Activated CD8-positive, alpha-beta T cell treated with anti-CD3 and anti-CD28 coated beads, Interleukin-2, amount 10 ng/mL, durations not matched to agents 7 days and 5 days (primary cell): ENCODE measurements around the gene HPCAL4. TPM values are rescaled to one million over a fixed set of nuclear protein-coding genes. Genes with fewer than 3 reads are reported as not detected.

Experiments
- ATAC-seq: fragments of 150-1000 bp; cut with Tn5 transposase; one replicate; pipeline ENCODE4 v1.10.0; 2021; ENCODE audit warnings: moderate library complexity
- CTCF ChIA-PET: fragments of 350-600 bp; sonication (Branson Sonifier 250); formaldehyde crosslinking; loops from one replicate; lab custom pipeline; 2021; ENCODE audit warnings: antibody characterized with exemption; lab: Charles Lee
- POLR2A ChIA-PET: fragments of 350-600 bp; sonication (Branson Sonifier 250); formaldehyde crosslinking; loops from one replicate; lab custom pipeline; 2021; ENCODE audit warnings: antibody characterized with exemption; lab: Charles Lee
- DNase-seq: peaks from one replicate; pipeline ENCODE4 v3.0.0-alpha.2; 2020
- H3K27ac Mint-ChIP-seq: one replicate; pipeline ENCODE4 v1.8.0; 2021; ENCODE audit warnings: mild to moderate bottlenecking, mixed read lengths
- H3K27me3 Mint-ChIP-seq: one replicate; pipeline ENCODE4 v1.8.0; 2021; ENCODE audit warnings: low read depth, mixed read lengths
- H3K36me3 Mint-ChIP-seq: one replicate; pipeline ENCODE4 v1.8.0; 2021; ENCODE audit warnings: low read depth, mixed read lengths
- H3K4me1 Mint-ChIP-seq: one replicate; pipeline ENCODE4 v1.8.0; 2021; ENCODE audit warnings: low read depth, mixed read lengths
- H3K4me3 Mint-ChIP-seq: one replicate; pipeline ENCODE4 v1.8.0; 2021; ENCODE audit warnings: mild to moderate bottlenecking, mixed read lengths
- H3K9me3 Mint-ChIP-seq: one replicate; pipeline ENCODE4 v1.8.0; 2022; ENCODE audit warnings: mixed read lengths; ENCODE audit not compliant: insufficient read depth
- total RNA-seq, 2 experiments: library from RNA; stranded (reverse); gene quantifications; one replicate each; pipeline ENCODE4 v1.2.3, GENCODE V29; 2021

The HPCAL4 gene
- total RNA-seq, 2 experiments from 2014 or later = 0.47 to 0.55 TPM

- Mint-ChIP-seq H3K4me3 (no peak overlapping the region), H3K36me3 (no peaks in the 10 kb centered on the region), H3K27me3 (peaks cover 22% of the 10 kb centered on the region), H3K4me1 (peaks cover 12% of the 10 kb centered on the region), H3K27ac (no peak overlapping the region), H3K9me3 (no peaks in the 10 kb centered on the region)
- ChIA-PET POLR2A (no interaction called here), CTCF (no interaction called here)
- ATAC-seq = no peak
- no peak for DNase-seq
Observed at GRCh38 chr1:39676948-39677548, 14.2 kb downstream of the HPCAL4 start.

GRCh38 chr1:39675220-39675619 lies 16.0 kb downstream of the HPCAL4 start:
- peaks cover 29% of the 10 kb centered on the region for H3K27me3 Mint-ChIP-seq
- ChIA-PET CTCF (interaction anchor here (11.7 kb wide), 1 partner anchor 19 kb away, joined by 230 read pairs; no protein-coding TSS in a partner anchor), POLR2A (interaction anchor here (0.6 kb wide), 1 partner anchor 100 kb away, joined by 3 read pairs; no protein-coding TSS in a partner anchor)
- H3K27ac Mint-ChIP-seq = no peak overlapping the region
- no peak for DNase-seq
- no peak for ATAC-seq
- H3K9me3 Mint-ChIP-seq = no peaks in the 10 kb centered on the region
- no peaks in the 10 kb centered on the region for H3K36me3 Mint-ChIP-seq
- peaks cover 7% of the 10 kb centered on the region for H3K4me1 Mint-ChIP-seq
- H3K4me3 Mint-ChIP-seq = no peak overlapping the region

GRCh38 chr1:39673215-39673614 lies 18.0 kb downstream of the HPCAL4 start:
- no peak overlapping the region for H3K4me3 Mint-ChIP-seq
- H3K27me3 Mint-ChIP-seq = peaks cover 33% of the 10 kb centered on the region
- H3K27ac Mint-ChIP-seq = no peak overlapping the region
- ChIA-PET POLR2A (interaction anchor here (0.9 to 1.2 kb wide), 2 partner anchors 9 to 45 kb away, joined by 3 read pairs; no protein-coding TSS in a partner anchor), CTCF (interaction anchor here (1.0 to 11.7 kb wide), 11 partner anchors 7 to 127 kb away, joined by 3 to 230 read pairs (median 7); partner anchors contain the start of gene PPIE)
- H3K9me3 Mint-ChIP-seq = no peaks in the 10 kb centered on the region
- no peaks in the 10 kb centered on the region for H3K36me3 Mint-ChIP-seq
- ATAC-seq (no peak), DNase-seq (no peak)
- H3K4me1 Mint-ChIP-seq = peaks cover 7% of the 10 kb centered on the region

GRCh38 chr1:39672551-39672947 lies 18.7 kb downstream of the HPCAL4 start:
- ATAC-seq = peak; percentile 23
- POLR2A ChIA-PET = interaction anchor here (1.4 kb wide), 1 partner anchor 16 kb away, joined by 3 read pairs; no protein-coding TSS in a partner anchor
- Mint-ChIP-seq H3K27ac (no peak overlapping the region), H3K4me1 (peaks cover 11% of the 10 kb centered on the region), H3K4me3 (peak overlapping the region; percentile 34), H3K36me3 (no peaks in the 10 kb centered on the region), H3K27me3 (peaks cover 33% of the 10 kb centered on the region), H3K9me3 (no peaks in the 10 kb centered on the region)
- DNase-seq = peak; percentile 35
- CTCF ChIA-PET = interaction anchor here (0.6 to 11.7 kb wide), 11 partner anchors 8 to 67 kb away, joined by 3 to 230 read pairs (median 7); partner anchors contain the start of gene PPIE

- peak; percentile 39 for DNase-seq
- Mint-ChIP-seq H3K4me3 (peak within 1 kb of the TSS; percentile 34), H3K36me3 (no peaks in the 10 kb centered on the region), H3K27ac (no peak within 1 kb of the TSS), H3K4me1 (peaks cover 16% of the 10 kb centered on the region), H3K9me3 (no peaks in the 10 kb centered on the region), H3K27me3 (peaks cover 33% of the 10 kb centered on the region)
- CTCF ChIA-PET = interaction anchor here (0.6 to 11.7 kb wide), 10 partner anchors 9 to 66 kb away, joined by 3 to 230 read pairs (median 8); partner anchors contain the start of gene PPIE
- ATAC-seq = peak; percentile 71
- POLR2A ChIA-PET = interaction anchor here (1.4 kb wide), 1 partner anchor 16 kb away, joined by 3 read pairs; no protein-coding TSS in a partner anchor
Observed at GRCh38 chr1:39671793-39672550, 19.3 kb downstream of the HPCAL4 start, which contains the start of gene NT5C1A. Gene NT5C1A (minus strand): TSS chr1:39672107. CDS start chr1:39672038, 69 bp downstream.

- ChIA-PET CTCF (interaction anchor here (1.0 to 11.7 kb wide), 8 partner anchors 9 to 66 kb away, joined by 3 to 230 read pairs (median 8); no protein-coding TSS in a partner anchor), POLR2A (interaction anchor here (1.4 kb wide), 1 partner anchor 17 kb away, joined by 3 read pairs; no protein-coding TSS in a partner anchor)
- peaks cover 33% of the 10 kb centered on the region for H3K27me3 Mint-ChIP-seq
- ATAC-seq (no peak), DNase-seq (no peak)
- H3K4me3 Mint-ChIP-seq = no peak overlapping the region
- no peaks in the 10 kb centered on the region for H3K9me3 Mint-ChIP-seq
- no peak overlapping the region for H3K27ac Mint-ChIP-seq
- H3K36me3 Mint-ChIP-seq = no peaks in the 10 kb centered on the region
- H3K4me1 Mint-ChIP-seq = peaks cover 22% of the 10 kb centered on the region
Observed at GRCh38 chr1:39671433-39671792, 19.8 kb downstream of the HPCAL4 start.

GRCh38 chr1:39670689-39671088 lies 20.5 kb downstream of the HPCAL4 start:
- H3K36me3 Mint-ChIP-seq = no peaks in the 10 kb centered on the region
- peaks cover 28% of the 10 kb centered on the region for H3K4me1 Mint-ChIP-seq
- H3K27me3 Mint-ChIP-seq = peaks cover 33% of the 10 kb centered on the region
- H3K4me3 Mint-ChIP-seq = no peak overlapping the region
- ATAC-seq = no peak
- DNase-seq = no peak
- no peak overlapping the region for H3K27ac Mint-ChIP-seq
- ChIA-PET POLR2A (no interaction called here), CTCF (interaction anchor here (0.6 to 11.7 kb wide), 9 partner anchors 10 to 461 kb away, joined by 3 to 230 read pairs (median 6); no protein-coding TSS in a partner anchor)
- no peaks in the 10 kb centered on the region for H3K9me3 Mint-ChIP-seq

- H3K9me3 Mint-ChIP-seq = no peaks in the 10 kb centered on the region
- POLR2A ChIA-PET = no interaction called here
Observed at GRCh38 chr1:39668894-39669293, 22.3 kb downstream of the HPCAL4 start.

GRCh38 chr1:39668111-39668510 lies 23.1 kb downstream of the HPCAL4 start:
- Mint-ChIP-seq H3K27me3 (peaks cover 22% of the 10 kb centered on the region), H3K9me3 (no peaks in the 10 kb centered on the region), H3K27ac (no peak overlapping the region), H3K4me3 (no peak overlapping the region), H3K4me1 (peaks cover 28% of the 10 kb centered on the region), H3K36me3 (no peaks in the 10 kb centered on the region)
- ChIA-PET POLR2A (no interaction called here), CTCF (interaction anchor here (0.6 to 11.7 kb wide), 3 partner anchors 12 to 62 kb away, joined by 4 to 230 read pairs (median 16); no protein-coding TSS in a partner anchor)
- ATAC-seq (no peak), DNase-seq (no peak)

More at GRCh38 chr1:39668894-39669293, 22.3 kb downstream of the HPCAL4 start:
- H3K27me3 Mint-ChIP-seq = peaks cover 26% of the 10 kb centered on the region
- H3K27ac Mint-ChIP-seq = no peak overlapping the region
- no peak for DNase-seq
- H3K4me1 Mint-ChIP-seq = peaks cover 28% of the 10 kb centered on the region
- no peak overlapping the region for H3K4me3 Mint-ChIP-seq
- no peaks in the 10 kb centered on the region for H3K36me3 Mint-ChIP-seq
- no peak for ATAC-seq
- CTCF ChIA-PET = interaction anchor here (1.9 to 11.7 kb wide), 4 partner anchors 12 to 63 kb away, joined by 6 to 230 read pairs (median 34); no protein-coding TSS in a partner anchor

GRCh38 chr1:39666772-39667171 lies 24.5 kb downstream of the HPCAL4 start:
- H3K27ac Mint-ChIP-seq = no peak overlapping the region
- POLR2A ChIA-PET = interaction anchor here (1.1 kb wide), 1 partner anchor 9 kb away, joined by 4 read pairs; no protein-coding TSS in a partner anchor
- H3K36me3 Mint-ChIP-seq = no peaks in the 10 kb centered on the region
- DNase-seq (peak; percentile 42), ATAC-seq (peak; percentile 47)
- H3K27me3 Mint-ChIP-seq = peaks cover 14% of the 10 kb centered on the region
- H3K4me1 Mint-ChIP-seq = peaks cover 24% of the 10 kb centered on the region
- H3K9me3 Mint-ChIP-seq = no peaks in the 10 kb centered on the region
- no peak overlapping the region for H3K4me3 Mint-ChIP-seq
- CTCF ChIA-PET = interaction anchor here (2.4 to 11.7 kb wide), 2 partner anchors 10 to 61 kb away, joined by 16 to 230 read pairs; no protein-coding TSS in a partner anchor

- Mint-ChIP-seq H3K9me3 (no peaks in the 10 kb centered on the region), H3K27ac (no peak overlapping the region), H3K27me3 (peaks cover 3% of the 10 kb centered on the region), H3K4me3 (no peak overlapping the region), H3K36me3 (no peaks in the 10 kb centered on the region), H3K4me1 (peaks cover 21% of the 10 kb centered on the region)
- POLR2A ChIA-PET = no interaction called here
- no peak for DNase-seq
- CTCF ChIA-PET = no interaction called here
- no peak for ATAC-seq
Observed at GRCh38 chr1:39663559-39663958, 27.7 kb downstream of the HPCAL4 start.
